Measurements from ENCODE around the gene MAGED1. TPM values are rescaled to one million over a fixed set of nuclear protein-coding genes. Genes with fewer than 3 reads are reported as not detected.

Gene MAGED1, protein sequence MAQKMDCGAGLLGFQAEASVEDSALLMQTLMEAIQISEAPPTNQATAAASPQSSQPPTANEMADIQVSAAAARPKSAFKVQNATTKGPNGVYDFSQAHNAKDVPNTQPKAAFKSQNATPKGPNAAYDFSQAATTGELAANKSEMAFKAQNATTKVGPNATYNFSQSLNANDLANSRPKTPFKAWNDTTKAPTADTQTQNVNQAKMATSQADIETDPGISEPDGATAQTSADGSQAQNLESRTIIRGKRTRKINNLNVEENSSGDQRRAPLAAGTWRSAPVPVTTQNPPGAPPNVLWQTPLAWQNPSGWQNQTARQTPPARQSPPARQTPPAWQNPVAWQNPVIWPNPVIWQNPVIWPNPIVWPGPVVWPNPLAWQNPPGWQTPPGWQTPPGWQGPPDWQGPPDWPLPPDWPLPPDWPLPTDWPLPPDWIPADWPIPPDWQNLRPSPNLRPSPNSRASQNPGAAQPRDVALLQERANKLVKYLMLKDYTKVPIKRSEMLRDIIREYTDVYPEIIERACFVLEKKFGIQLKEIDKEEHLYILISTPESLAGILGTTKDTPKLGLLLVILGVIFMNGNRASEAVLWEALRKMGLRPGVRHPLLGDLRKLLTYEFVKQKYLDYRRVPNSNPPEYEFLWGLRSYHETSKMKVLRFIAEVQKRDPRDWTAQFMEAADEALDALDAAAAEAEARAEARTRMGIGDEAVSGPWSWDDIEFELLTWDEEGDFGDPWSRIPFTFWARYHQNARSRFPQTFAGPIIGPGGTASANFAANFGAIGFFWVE
- total RNA-seq, result 35.5 and 41.6 TPM in 2 replicates

DNA sequence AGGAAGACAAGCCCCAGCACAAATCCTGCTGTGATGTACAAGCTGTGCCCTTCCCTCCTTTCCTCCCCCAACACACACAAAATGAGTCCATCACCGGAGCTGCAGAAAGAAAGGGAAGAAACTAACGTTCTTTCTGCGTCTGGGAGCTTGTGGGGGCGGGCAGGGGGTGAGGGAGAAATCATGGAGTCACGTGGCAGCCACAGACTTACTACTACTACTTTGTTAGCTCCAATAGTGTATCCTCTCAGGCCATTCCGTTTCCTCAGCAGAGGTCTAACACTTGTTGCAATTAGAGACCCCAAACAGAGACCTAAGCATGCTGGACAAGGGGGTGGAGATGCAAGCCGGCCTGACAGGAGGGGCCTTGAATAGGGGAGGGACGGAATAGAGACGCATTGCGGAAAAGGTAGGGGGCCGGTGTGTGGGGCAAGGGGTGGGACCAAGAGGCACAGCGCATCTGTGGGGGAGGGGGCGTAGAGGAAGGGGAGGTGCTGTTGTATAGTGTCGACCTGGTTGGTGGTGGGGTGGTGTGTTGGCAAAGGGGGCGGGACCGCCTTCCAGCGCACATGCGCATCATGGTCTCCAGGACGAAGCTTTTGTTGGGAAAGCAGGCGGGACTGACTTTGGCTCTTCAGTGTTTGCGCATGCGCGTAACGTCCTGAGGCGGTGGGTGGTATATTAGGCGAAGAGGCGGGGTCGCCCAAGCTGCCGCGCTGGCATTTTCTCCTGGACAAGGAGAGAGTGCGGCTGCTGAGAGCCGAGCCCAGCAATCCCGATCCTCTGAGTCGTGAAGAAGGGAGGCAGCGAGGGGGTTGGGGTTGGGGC lies at the start of gene MAGED1:
Gene MAGED1 (plus strand): TSS at position 703 of the 825 bp plus-strand sequence. CDS start 682 bp downstream, outside the sequence.
- Mint-ChIP-seq H3K27ac (peak within 1 kb of the TSS; percentile 93), H3K4me1 (peaks cover 18% of the 10 kb centered on the region), H3K4me3 (peak within 1 kb of the TSS; percentile 96), H3K9me3 (no peaks in the 10 kb centered on the region), H3K27me3 (no peaks in the 10 kb centered on the region), H3K36me3 (ENCODE audit: low read depth) (peaks cover 8% of the 10 kb centered on the region)
- intact Hi-C loops (cut with micrococcal nuclease), result loop anchor here (1.0 kb wide), 1 partner anchor 368 kb away; no protein-coding TSS in a partner anchor
- DNase-seq, result peak; percentile 94

DNA sequence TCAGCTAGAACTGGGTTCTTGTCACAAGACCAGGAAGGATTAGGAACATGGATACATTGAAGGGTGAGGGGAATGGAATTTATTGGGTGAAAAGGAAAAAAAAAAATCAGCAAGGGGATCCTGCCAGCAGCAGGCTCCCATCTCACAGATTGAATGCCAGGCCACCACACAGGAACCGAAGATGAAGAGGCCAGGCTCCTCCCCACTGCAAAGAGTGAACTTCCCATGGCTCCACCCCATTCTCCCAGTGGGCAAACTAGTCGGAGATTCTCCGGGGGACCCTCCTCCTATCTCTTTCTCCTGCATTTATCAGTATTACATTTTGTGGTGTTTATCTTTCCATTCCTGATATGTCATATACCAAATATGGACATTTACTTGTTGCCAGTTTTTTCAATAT lies 46.0 kb upstream of the MAGED1 start:
- no peak for DNase-seq
- Mint-ChIP-seq H3K27me3 (no peaks in the 10 kb centered on the region), H3K4me1 (no peaks in the 10 kb centered on the region), H3K9me3 (no peaks in the 10 kb centered on the region), H3K36me3 (ENCODE audit: low read depth) (peaks cover 23% of the 10 kb centered on the region), H3K27ac (no peak overlapping the region), H3K4me3 (no peak overlapping the region)
- intact Hi-C loops (cut with micrococcal nuclease), result no loop called here

DNA sequence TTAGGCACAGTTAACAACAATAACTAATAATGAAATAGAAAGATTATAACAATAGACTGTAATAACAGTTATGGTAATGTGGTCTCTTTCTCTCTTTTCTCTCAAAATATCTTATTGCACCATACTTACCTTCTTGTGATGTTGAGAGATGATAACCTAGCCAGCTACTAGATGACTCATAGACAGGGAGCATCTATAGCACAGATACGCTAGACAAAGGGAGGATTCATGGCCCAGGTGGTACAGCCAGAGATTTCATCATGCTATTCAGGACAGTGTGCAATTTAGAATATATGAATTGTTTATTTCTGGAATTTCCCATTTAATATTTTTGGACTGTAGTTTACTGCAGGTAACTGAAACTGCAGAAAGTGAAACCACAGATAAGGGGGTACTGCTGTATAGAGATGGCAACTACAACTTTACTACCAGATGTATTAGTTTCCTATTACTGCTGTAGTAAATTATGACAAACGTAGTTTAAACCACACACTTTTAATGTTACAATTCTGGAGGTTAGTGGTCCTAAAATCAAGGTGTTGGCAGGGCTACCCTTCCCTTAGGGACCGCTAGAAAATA lies 41.8 kb upstream of the MAGED1 start:
- H3K4me1 Mint-ChIP-seq, result no peaks in the 10 kb centered on the region
- peaks cover 34% of the 10 kb centered on the region for H3K36me3 Mint-ChIP-seq (ENCODE audit: low read depth)
- no peak for DNase-seq
- intact Hi-C loops (cut with micrococcal nuclease), result no loop called here
- no peak overlapping the region for H3K27ac Mint-ChIP-seq
- no peak overlapping the region for H3K4me3 Mint-ChIP-seq
- peaks cover 5% of the 10 kb centered on the region for H3K9me3 Mint-ChIP-seq
- H3K27me3 Mint-ChIP-seq, result no peaks in the 10 kb centered on the region

DNA sequence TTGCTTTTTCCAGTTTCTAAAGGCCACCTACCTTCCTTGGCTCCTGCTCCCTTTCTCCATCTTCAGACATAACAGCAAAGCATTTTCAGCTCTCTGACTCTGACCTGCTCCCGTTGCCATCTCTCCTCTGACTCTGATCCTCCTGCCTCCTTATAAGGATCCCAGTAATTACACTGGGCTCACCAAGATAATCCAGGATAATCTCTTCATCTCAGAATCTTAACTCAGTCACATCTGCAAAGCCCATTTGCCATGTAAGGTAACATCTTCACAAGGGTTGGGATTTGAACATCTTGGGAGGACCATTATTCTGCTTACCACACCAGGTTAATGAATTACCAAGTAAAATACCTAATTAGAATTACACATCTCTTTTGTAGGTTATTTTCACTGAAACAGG lies 41.3 kb upstream of the MAGED1 start:
- Mint-ChIP-seq H3K27ac (no peak overlapping the region), H3K36me3 (ENCODE audit: low read depth) (peaks cover 37% of the 10 kb centered on the region), H3K27me3 (no peaks in the 10 kb centered on the region), H3K4me3 (no peak overlapping the region), H3K4me1 (no peaks in the 10 kb centered on the region), H3K9me3 (peaks cover 5% of the 10 kb centered on the region)
- no peak for DNase-seq
- intact Hi-C loops (cut with micrococcal nuclease), result no loop called here

DNA sequence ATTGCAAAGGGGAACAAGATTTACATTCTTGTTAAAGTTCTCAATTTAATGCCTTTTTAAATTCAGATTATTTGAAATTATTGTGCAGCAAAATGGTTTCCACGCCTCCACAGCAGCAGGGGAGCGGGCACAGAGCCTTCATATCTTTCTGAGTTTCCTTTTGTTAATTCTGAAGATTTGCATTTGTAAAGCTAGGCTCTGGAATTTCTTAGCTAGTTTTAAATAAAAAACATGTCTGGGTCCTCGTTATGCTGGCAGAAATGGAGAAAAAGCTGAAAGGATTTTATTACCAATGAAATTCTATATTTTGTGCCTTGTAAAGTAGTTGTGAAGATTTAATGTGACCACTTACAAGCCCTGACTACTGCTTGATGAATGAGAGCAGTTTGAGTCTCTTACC lies 40.8 kb upstream of the MAGED1 start:
- H3K27ac Mint-ChIP-seq, result no peak overlapping the region
- no peaks in the 10 kb centered on the region for H3K4me1 Mint-ChIP-seq
- no peaks in the 10 kb centered on the region for H3K27me3 Mint-ChIP-seq
- intact Hi-C loops (cut with micrococcal nuclease), result no loop called here
- DNase-seq, result no peak
- peaks cover 5% of the 10 kb centered on the region for H3K9me3 Mint-ChIP-seq
- no peak overlapping the region for H3K4me3 Mint-ChIP-seq
- peaks cover 41% of the 10 kb centered on the region for H3K36me3 Mint-ChIP-seq (ENCODE audit: low read depth)

DNA sequence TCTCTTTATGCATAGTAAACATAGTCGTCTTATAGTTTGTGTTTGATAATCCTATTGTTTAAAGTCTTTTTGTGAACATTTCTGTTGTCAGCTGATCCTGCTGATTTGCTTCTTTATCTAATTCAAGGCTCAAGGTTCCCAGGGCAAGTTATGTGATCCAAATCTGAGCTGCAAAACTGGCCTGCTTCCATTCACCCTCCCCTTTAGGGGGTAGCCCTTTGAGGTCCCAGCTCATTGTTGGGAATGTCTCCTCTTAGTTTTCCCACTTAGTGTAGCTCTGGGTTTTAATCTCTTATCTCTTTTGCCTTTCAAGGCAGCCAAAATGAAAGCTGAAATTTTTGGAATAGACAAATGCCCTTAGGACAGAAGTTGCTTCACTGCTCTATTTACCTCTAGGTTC lies 40.2 kb upstream of the MAGED1 start:
- H3K27ac Mint-ChIP-seq, result no peak overlapping the region
- no peak for DNase-seq
- peaks cover 5% of the 10 kb centered on the region for H3K9me3 Mint-ChIP-seq
- no peak overlapping the region for H3K4me3 Mint-ChIP-seq
- H3K36me3 Mint-ChIP-seq (ENCODE audit: low read depth), result peaks cover 41% of the 10 kb centered on the region
- no peaks in the 10 kb centered on the region for H3K27me3 Mint-ChIP-seq
- H3K4me1 Mint-ChIP-seq, result no peaks in the 10 kb centered on the region
- intact Hi-C loops (cut with micrococcal nuclease), result no loop called here

DNA sequence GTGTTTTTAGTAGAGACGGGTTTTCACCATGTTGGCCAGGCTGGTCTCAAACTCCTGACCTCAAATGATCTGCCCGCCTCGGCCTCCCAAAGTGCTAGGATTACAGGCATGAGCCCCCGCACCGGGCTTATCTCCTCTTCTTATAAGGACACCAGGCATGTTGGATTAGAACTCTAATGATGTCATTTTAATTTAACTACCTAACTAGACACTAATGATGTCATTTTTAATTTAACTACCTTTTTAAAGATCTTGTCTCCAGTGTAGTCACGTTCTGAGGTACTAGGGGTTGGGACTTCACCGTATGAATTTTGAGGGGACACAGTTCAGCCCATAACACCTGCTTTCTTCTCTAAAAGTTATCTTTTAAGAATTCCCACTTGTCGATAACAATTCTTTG lies 37.7 kb upstream of the MAGED1 start:
- H3K4me1 Mint-ChIP-seq, result no peaks in the 10 kb centered on the region
- peaks cover 5% of the 10 kb centered on the region for H3K9me3 Mint-ChIP-seq
- H3K27ac Mint-ChIP-seq, result no peak overlapping the region
- H3K36me3 Mint-ChIP-seq (ENCODE audit: low read depth), result peaks cover 41% of the 10 kb centered on the region
- H3K27me3 Mint-ChIP-seq, result no peaks in the 10 kb centered on the region
- no peak for DNase-seq
- H3K4me3 Mint-ChIP-seq, result no peak overlapping the region
- intact Hi-C loops (cut with micrococcal nuclease), result no loop called here

DNA sequence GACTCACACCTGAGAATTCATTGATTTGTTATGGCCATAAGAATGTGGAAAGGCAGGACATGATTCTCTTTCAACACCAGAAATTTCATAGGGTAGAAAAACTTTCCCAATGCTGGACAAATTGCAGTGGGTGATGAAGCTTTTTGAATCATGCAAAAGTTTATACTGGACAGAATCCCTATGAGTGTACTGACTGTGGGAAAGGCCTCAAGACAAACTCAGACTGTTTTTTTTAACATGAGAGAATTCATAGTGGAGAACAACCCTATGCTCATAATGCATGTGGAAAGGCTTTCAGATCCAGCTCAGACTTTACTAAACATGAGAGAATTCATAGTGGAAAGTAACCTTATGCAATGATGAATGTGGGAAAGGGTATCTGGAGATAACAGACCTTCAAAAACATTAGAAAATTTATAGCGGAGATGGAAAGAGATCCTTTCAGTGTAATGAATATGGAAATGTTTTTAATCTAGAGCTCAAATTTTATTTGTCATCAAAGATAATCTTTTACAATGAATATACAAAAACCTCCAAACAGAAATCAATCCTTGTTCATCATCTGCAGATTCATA lies 36.2 kb upstream of the MAGED1 start:
- Mint-ChIP-seq H3K27ac (no peak overlapping the region), H3K9me3 (peaks cover 5% of the 10 kb centered on the region), H3K27me3 (no peaks in the 10 kb centered on the region), H3K4me3 (no peak overlapping the region), H3K4me1 (no peaks in the 10 kb centered on the region), H3K36me3 (ENCODE audit: low read depth) (peaks cover 36% of the 10 kb centered on the region)
- DNase-seq, result no peak
- intact Hi-C loops (cut with micrococcal nuclease), result no loop called here

DNA sequence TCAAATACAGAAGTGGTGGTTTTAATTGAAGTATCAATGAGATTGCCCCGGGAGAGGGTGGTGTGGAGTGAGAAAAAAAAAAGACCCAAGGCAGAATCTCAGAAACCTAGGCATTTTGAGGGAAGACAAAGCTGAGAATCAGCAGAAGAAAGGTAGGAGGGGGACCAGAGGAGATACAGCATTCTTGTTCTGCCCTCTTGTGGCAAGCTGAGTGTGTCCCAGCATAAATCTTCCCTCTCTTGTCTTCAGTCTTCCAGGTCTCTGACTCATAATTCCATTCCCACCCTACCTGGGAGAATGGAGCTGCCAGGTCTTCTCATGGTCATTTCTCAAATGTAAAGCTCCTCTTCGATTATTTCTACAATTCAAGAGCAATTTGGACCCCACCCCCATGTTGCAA lies 32.7 kb upstream of the MAGED1 start:
- peaks cover 5% of the 10 kb centered on the region for H3K4me1 Mint-ChIP-seq
- intact Hi-C loops (cut with micrococcal nuclease), result loop anchor here (5.0 kb wide), 1 partner anchor 218 kb away; no protein-coding TSS in a partner anchor
- H3K27ac Mint-ChIP-seq, result no peak overlapping the region
- H3K36me3 Mint-ChIP-seq (ENCODE audit: low read depth), result peaks cover 26% of the 10 kb centered on the region
- H3K27me3 Mint-ChIP-seq, result no peaks in the 10 kb centered on the region
- H3K9me3 Mint-ChIP-seq, result peaks cover 4% of the 10 kb centered on the region
- peak; percentile 61 for DNase-seq
- H3K4me3 Mint-ChIP-seq, result no peak overlapping the region

DNA sequence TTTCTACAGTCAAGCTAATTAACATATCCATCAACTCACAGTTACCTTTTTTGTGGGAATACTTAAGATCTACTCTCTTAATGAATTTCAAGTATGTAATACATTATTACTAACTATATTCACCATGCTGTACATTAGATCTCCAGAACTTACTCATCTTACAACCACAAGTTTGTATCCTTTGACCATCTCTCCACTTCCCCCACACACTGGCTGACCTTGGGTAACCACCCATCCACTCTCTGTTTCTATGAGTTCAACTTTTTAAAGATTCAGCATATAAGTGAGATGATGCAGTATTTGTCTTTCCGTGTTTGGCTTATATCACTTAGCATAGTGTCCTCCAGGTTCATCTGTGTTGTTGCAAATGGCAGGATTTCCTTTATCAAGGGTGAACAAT lies 30.5 kb upstream of the MAGED1 start:
- Mint-ChIP-seq H3K4me1 (peaks cover 5% of the 10 kb centered on the region), H3K36me3 (ENCODE audit: low read depth) (peaks cover 13% of the 10 kb centered on the region), H3K27ac (no peak overlapping the region), H3K27me3 (no peaks in the 10 kb centered on the region), H3K9me3 (peaks cover 4% of the 10 kb centered on the region), H3K4me3 (no peak overlapping the region)
- intact Hi-C loops (cut with micrococcal nuclease), result loop anchor here (5.0 kb wide), 1 partner anchor 221 kb away; no protein-coding TSS in a partner anchor
- DNase-seq, result no peak

DNA sequence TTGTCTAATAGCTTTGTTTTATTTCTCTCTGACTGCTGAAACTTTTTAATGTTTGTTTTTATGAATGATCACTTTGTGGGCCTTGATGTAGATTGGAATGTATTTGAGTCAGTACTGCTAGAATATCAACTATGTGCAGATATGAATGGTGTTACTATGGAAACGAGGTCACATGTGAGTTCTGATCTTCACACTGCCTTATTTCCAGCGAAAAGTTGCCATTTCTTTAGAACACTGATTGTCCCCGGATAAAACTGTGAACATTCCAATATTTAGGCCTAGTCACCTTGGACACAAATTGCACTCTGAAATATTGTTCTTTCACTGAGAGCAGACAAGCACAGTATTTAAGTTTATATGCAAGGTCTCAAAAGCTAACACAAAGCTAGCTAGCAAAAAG lies 27.2 kb upstream of the MAGED1 start:
- no peak overlapping the region for H3K4me3 Mint-ChIP-seq
- H3K9me3 Mint-ChIP-seq, result peaks cover 4% of the 10 kb centered on the region
- peaks cover 15% of the 10 kb centered on the region for H3K36me3 Mint-ChIP-seq (ENCODE audit: low read depth)
- DNase-seq, result no peak
- peaks cover 5% of the 10 kb centered on the region for H3K4me1 Mint-ChIP-seq
- no peak overlapping the region for H3K27ac Mint-ChIP-seq
- intact Hi-C loops (cut with micrococcal nuclease), result no loop called here
- no peaks in the 10 kb centered on the region for H3K27me3 Mint-ChIP-seq

DNA sequence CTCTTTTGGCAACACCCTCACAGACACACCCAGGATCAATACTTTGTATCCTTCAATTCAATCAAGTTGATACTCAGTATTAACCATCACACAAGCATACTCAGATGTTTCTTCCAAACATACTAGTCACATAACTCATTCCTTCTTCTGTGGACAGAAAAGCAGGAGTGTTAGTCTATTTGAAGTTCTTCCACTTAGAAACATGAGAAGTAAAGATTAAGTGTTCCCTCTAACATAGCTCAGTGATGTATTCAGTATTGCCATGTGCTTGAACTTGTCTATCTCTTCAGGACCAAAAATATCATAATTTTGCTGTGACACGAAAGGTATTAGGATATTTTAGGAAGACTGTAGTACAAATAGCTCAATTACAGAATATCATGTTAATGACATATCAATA lies 25.8 kb upstream of the MAGED1 start:
- H3K27me3 Mint-ChIP-seq, result no peaks in the 10 kb centered on the region
- no peak overlapping the region for H3K4me3 Mint-ChIP-seq
- H3K27ac Mint-ChIP-seq, result no peak overlapping the region
- H3K9me3 Mint-ChIP-seq, result peaks cover 4% of the 10 kb centered on the region
- H3K4me1 Mint-ChIP-seq, result peaks cover 5% of the 10 kb centered on the region
- DNase-seq, result no peak
- H3K36me3 Mint-ChIP-seq (ENCODE audit: low read depth), result peaks cover 15% of the 10 kb centered on the region
- intact Hi-C loops (cut with micrococcal nuclease), result no loop called here

DNA sequence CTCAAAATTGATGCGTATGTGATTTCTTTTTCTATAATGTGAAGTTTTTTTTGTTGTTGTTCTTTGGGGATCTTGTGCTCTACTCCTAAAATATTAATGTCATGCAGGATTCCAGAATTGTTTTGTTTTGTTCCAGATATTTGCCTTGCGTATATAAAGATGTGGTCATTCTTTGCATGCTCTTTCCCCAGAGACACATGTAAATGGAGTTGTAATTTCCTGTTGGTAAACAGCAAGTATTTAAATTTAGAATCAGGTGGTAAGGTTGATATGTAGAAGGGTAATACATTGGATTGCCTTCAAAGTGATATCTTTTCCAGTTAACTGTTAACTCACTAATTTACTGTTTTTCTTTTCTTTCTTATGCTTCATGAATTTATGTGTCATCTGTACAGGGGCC lies 23.1 kb upstream of the MAGED1 start:
- Mint-ChIP-seq H3K9me3 (no peaks in the 10 kb centered on the region), H3K4me3 (no peak overlapping the region), H3K27me3 (no peaks in the 10 kb centered on the region), H3K27ac (no peak overlapping the region), H3K4me1 (no peaks in the 10 kb centered on the region), H3K36me3 (ENCODE audit: low read depth) (peaks cover 7% of the 10 kb centered on the region)
- intact Hi-C loops (cut with micrococcal nuclease), result no loop called here
- no peak for DNase-seq
